Subcutaneous adipose tissue (tissue), 4 donors: ENCODE results near the gene ARFGEF2. TPM values are rescaled to one million over a fixed set of nuclear protein-coding genes. Genes with fewer than 3 reads are reported as not detected.

ENCODE experiments used
- total RNA-seq, 4 donors: library from RNA; depleted of rRNA; stranded (reverse); fragments of >200 nt; gene quantifications; one replicate each; pipeline ENCODE4 v1.1.0, GENCODE V29; 2016
- TF ChIP-seq, protein P1 (sequence below): fragments of 450-650 bp; IDR thresholded peaks from one replicate; pipeline ENCODE4 v1.5.1; 2016; ENCODE audit warnings: low read depth, mild to moderate bottlenecking, control low read depth, antibody characterized with exemption, moderate library complexity

ARFGEF2 gene
- total RNA-seq, 4 donors from 2014 or later = 30.8 to 40.1 (median 35.5) TPM

DNA sequence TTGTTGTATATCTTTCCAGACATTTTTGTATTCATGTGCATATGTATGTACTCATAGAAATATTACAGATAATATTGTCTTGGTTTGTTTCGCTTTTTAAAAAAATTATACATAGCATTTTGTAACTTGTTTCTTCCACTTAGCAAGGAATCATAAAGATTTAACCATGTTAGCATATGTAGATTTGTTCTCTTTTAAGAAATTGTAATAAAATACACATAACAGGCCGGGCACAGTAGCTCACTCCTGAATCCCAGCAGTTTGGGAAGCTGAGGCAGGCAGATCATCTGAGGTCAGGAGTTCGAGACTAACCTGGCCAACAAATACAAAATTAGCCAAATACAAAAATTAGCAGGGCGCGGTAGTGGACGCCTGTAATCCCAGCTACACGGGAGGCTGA lies 80.2 kb downstream of the ARFGEF2 start:
- TF ChIP-seq, protein P1, sequence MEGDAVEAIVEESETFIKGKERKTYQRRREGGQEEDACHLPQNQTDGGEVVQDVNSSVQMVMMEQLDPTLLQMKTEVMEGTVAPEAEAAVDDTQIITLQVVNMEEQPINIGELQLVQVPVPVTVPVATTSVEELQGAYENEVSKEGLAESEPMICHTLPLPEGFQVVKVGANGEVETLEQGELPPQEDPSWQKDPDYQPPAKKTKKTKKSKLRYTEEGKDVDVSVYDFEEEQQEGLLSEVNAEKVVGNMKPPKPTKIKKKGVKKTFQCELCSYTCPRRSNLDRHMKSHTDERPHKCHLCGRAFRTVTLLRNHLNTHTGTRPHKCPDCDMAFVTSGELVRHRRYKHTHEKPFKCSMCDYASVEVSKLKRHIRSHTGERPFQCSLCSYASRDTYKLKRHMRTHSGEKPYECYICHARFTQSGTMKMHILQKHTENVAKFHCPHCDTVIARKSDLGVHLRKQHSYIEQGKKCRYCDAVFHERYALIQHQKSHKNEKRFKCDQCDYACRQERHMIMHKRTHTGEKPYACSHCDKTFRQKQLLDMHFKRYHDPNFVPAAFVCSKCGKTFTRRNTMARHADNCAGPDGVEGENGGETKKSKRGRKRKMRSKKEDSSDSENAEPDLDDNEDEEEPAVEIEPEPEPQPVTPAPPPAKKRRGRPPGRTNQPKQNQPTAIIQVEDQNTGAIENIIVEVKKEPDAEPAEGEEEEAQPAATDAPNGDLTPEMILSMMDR = no peak

DNA sequence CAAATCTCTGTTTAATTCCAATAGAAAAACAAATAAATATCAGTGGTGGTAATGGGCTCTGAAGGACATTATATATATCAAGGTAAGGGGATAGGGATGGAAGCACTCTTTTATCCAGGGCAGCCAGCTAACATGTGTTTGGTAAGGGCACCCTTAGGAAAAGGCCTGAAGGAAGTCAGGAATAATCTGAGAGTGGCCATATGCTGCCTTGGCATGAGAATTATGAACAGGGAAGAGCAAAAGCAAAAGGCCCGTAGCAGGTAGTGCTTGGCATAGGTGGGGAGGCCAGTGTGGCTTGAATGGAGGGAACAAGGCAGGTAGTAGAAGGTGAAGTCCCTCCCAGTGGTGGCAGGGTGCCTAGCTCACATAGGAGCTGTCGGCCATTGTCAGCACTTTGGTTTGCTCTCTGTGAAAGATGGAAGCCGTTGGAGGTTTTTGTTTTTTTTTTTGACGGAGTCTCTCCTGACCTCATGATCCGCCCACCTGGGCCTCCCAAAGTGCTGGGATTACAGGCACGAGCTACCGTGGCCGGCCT lies 85.0 kb downstream of the ARFGEF2 start:
- TF ChIP-seq, protein P1 = no peak

DNA sequence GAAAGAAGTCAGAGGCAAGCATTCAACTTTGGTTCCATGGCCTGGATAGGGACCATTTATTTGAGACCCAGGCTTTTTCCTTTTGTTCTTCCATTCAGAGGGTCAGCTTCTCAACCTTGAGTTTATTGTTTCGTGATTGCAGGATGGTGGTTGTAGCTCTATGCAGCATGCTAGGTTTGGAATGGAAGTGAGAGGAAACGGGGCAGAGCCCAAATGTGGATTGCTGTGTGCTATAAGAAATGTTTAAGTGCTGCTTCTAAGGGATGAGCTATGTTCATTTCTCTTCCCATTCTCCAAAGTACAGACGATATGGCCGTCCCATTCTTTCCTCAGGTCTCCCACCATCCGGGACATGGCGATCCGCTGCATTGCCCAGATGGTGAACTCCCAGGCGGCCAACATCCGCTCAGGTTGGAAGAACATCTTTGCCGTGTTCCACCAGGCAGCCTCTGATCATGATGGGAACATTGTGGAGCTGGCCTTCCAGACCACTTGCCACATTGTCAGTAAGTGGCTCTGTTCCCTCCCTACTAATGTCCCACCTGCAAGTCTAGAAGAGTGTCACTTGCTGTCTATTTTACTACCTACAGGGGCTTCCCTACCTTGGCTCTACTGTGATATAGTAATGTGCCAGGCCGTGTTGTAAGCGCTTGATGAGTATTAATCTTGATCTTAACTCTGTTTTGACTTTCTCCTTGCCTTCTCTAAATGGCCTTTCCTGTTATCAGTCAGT lies 88.6 kb downstream of the ARFGEF2 start:
- TF ChIP-seq, protein P1 = no peak

DNA sequence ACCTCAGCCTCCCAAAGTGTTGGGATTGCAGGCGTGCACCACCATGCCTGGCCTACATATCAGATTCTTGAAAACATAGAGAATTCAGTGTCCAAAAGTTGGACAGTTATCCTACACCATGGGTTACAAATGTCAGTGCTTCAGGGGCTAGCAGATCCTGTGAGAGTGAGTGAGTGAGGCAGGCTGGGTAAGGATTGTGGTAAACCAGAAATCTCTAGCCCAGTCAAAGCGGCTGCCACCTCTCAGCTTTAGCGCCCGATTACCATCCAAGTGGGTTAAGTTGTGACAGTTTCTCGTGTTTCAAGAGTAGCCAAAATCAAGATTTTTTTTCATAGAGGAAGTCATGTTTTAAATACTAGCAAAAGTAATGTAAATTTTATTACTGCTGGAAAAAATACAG lies 102.7 kb downstream of the ARFGEF2 start:
- TF ChIP-seq, protein P1 = no peak

DNA sequence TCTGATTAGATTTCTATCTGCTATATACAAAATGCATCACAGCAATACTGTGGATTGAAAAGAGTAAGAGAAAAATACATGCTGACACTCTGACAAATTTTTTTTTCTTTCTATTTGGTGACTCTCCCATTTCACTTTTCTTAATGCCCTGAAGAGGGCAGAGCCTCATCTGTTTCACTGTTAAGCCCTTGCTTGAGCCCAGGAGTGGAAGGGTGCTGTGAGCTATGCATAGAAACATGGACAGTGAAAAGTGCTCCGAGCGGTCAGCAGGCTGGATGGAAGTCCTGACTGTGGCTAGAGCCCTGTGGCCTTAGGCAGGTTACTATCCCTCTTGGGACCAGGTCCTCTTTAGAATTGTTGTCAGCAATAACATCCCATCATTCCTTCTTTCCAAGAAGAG lies 107.2 kb downstream of the ARFGEF2 start:
- TF ChIP-seq, protein P1 = no peak

DNA sequence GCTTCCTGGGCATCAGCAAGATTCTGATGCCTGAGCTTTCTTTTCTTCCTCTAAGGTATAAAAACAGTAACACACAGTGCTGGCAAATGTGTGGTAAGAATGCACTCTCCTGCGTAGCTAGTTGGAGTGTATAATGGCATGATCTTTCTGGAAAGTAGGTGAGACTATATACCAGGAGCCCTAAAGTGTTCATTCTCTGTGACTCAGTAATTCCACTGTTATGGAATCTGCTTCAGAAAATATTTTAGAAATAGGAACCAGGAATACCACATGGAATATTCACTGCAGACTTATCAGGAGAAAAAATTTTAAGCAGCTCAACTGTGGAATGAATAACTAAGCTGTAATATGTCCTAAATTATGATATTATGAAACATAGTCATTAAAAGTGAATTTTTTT lies 107.7 kb downstream of the ARFGEF2 start:
- TF ChIP-seq, protein P1 = no peak

DNA sequence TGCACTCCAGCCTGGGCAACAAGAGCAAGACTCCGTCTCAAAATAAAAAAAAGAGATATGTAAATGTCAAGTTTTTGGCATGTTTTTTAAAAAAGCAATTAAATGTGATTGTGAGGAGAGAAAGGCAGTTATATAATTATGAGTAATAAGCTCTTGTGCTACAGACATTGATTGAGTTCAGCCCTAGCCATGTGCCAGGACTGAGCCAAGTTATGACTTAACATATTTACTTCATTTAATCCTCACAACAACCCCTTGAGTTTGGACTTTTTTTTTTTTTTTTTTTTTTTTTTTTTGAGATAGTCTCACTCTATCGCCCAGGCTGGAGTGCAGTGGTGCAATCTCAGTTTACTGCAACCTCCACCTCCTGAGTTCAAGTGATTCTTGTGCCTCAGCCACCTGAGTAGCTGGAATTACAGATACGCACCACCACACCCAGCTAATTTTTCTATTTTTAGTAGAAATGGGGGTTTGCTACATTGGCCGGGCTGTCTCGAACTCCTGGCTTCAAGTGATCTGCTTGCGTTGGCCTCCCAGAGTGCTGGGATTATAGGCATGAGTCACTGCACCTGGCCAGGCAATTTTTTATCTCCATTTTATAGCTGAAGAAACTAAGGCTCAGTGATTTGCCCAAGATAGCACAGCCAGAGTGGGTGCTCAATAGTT lies 109.6 kb downstream of the ARFGEF2 start:
- TF ChIP-seq, protein P1 = no peak
